Stimulated activated CD4-positive, alpha-beta T cell treated with anti-CD3 and anti-CD28 coated beads, Interleukin-15, amount 100 ng/mL, for 1 hour (primary cell): ENCODE data around the gene FDX2.
"Not testable (repeated sequence)": the region's sequence is repeated elsewhere in the genome, so short reads cannot be mapped to it uniquely, and the experiment has no call there.

Experiments used
- DNase-seq, 2 donors: peaks; one replicate each; pipeline ENCODE4 v3.0.0-alpha.2; 2020; ENCODE audit warnings: low read depth in 1 of 2, low spot score in 1 of 2

Gene FDX2

DNA sequence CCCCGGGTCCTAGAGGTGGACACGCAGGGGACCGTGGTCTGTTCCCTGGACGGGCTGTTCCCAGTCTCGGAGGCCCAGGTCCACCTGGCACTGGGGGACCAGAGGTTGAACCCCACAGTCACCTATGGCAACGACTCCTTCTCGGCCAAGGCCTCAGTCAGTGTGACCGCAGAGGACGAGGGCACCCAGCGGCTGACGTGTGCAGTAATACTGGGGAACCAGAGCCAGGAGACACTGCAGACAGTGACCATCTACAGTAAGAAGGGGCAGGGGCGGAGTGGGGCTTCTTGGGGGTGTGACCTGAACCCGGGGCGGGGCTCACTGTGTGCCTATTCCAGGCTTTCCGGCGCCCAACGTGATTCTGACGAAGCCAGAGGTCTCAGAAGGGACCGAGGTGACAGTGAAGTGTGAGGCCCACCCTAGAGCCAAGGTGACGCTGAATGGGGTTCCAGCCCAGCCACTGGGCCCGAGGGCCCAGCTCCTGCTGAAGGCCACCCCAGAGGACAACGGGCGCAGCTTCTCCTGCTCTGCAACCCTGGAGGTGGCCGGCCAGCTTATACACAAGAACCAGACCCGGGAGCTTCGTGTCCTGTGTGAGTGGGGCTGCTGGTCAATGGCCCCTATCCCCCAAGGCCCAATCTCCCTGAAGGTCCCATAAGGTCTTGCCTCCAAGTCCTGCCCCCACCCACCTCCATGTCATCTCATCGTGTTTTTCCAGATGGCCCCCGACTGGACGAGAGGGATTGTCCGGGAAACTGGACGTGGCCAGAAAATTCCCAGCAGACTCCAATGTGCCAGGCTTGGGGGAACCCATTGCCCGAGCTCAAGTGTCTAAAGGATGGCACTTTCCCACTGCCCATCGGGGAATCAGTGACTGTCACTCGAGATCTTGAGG, 31.5 kb downstream of the FDX2 start:
- no peak for DNase-seq

DNA sequence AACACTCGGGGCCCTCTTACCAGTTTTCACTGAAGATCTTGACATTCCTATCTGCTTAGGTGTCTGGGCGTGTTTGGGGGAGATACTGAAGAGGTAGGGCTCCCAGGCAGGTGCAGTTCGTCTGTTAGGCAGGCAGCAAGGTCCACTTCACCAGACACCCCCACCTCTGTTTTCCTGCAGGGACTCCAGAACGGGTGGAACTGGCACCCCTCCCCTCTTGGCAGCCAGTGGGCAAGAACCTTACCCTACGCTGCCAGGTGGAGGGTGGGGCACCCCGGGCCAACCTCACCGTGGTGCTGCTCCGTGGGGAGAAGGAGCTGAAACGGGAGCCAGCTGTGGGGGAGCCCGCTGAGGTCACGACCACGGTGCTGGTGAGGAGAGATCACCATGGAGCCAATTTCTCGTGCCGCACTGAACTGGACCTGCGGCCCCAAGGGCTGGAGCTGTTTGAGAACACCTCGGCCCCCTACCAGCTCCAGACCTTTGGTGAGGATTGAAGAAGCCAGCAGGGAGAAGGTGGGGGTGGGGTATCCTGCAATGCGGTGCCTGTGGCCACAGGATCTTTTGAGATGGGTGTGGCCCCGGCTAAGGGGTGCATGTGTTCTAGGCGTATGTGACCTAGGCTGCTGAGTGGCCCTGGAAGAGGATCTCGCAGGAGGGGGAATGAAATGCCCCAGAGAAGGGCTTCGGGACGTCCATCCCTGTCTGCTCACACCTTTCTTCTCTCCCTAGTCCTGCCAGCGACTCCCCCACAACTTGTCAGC, 32.3 kb downstream of the FDX2 start:
- DNase-seq: no peak

DNA sequence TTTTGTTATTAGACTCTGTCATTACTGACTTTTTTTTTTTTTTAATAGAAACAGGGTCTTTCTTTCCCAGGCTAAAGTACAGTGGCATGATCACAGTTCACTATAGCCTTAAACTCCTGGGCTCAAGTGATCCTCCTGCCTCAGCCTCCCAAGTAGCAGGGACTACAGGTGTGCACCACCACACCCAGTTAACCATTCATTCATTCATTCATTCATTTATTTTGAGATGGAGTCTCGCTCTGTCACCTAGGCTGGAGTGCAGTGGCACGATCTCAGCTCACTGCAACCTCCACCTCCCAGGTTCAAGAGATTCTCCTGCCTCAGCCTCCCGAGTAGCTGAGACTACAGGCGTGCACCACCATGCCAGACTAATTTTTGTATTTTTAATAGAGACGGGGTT, 33.8 kb downstream of the FDX2 start:
- DNase-seq: not testable (repeated sequence)

DNA sequence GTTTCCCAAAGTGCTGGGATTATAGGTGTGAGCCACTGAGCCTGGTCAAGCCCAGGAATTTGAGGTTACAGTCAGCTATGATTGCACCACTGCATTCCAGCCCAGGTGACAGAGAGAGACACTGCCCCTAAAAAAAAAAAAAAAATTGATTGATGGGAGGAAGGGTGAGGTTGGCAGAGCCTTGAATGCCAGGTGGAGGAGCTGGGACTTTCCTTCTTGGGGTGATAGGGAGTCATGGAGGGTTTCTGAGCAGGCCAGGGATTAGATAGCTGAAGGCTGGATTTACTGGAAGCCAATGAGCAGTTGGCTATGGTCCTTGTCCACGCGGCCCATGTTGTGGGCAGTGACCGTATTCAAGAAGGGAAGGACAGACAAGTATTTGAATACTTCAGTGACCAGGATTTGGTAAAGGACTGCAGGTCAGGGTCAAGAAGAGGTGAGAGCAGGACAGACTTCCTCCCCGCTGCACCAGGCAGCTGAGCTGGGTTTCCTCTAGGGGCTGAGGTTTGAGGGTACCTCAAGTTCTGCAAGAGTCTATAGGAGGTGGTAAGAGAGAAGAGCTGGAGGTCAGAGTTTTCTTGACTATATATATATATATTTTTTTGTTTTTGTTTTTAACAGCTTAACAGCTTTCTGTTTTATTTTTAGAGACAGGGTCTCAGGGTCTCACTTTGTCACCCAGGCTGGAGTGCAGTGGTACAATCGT, 35.9 kb downstream of the FDX2 start:
- DNase-seq: no peak

DNA sequence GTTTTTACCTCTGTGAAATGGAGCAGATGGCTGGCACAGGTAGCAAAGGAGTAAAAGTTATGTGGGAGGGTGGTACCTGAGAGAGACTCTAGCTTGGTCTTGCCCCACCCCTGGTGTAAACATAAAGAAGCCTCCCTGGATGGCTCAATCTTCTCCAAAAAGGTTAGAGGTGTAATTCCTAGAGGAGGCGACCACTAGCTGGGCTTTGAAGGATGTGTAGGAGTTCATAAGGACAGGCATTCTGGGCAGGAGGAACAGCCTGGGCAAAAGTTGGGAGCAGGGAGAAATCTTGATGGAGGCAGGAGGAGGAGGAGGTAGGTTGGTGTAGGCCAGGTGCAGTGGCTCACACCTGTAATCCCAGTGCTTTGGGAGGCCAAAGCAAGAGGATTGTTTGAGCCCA, 36.9 kb downstream of the FDX2 start:
- DNase-seq: no peak

DNA sequence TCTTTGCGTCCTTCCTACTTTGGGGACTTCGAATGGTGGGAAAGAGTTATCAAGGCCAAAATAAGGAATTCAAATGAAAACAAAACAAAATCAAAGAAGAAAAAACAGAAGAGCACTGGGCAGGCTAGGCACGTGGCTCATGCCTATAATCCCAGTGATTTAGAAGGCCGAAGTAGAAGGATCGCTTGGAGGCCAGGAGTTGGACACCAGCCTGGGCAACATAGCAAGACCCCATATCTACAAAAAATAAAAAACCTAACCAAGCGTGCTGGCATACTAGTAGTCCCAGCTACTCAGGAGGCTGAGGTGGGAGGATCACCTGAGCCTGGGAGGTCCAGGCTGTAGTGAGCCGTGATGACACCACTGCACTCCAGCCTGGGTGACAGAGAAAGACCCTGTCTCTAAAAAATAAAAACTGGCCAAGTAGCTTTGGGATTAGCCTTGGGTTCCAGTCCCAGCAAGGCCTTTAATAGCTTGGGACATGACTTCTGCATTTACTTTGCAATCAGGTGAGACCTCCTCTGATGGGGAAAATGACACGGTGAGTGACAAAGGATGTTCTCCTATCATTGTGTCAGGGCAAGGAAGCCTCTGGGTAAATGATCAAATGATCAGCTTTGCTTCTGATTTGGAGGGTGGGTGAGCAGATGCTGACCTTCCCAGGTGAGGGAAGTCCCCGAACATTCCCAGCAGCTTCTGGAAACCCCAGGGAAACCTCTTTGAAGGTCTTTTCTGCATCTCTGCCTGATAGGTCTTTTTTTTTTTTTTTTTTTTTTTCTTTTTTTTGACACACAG, 37.8 kb downstream of the FDX2 start:
- no peak for DNase-seq

DNA sequence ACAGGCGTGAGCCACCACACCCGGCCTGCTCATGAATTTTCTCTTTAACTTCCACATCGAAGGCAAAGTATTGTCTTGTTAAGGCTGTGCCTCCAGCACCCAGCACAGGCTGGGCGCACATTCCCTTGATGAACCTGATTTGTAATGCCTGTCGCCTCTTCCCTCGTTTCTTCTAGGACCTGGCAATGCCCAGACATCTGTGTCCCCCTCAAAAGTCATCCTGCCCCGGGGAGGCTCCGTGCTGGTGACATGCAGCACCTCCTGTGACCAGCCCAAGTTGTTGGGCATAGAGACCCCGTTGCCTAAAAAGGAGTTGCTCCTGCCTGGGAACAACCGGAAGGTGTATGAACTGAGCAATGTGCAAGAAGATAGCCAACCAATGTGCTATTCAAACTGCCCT, 41.2 kb downstream of the FDX2 start:
- DNase-seq: no peak

DNA sequence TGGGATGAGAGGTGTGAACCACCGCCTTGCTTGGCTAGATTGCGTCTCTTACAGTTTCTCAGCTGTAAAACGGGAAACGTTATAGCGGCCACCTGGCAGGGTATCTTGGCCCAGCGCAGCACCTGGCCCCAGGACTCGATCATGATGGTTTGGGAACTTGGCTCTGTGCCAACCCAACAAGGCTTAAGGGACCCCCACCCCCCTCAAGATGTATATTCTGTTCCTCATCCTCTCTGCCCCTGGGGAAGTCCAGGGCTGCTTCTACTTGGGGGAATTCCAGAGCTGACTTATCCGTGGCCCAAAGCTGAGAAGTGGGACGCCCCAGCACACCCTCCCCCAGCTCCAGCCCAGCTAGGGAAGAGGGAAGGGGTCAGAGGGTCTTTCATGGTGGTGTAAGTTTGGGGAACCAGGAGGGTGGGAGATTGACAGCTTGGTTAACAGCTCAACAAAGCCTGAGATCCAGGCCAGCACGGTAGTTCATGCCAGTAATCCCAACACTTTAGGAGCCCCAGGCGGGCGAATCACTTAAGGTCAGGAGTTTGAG, 44.2 kb downstream of the FDX2 start:
- DNase-seq: no peak

DNA sequence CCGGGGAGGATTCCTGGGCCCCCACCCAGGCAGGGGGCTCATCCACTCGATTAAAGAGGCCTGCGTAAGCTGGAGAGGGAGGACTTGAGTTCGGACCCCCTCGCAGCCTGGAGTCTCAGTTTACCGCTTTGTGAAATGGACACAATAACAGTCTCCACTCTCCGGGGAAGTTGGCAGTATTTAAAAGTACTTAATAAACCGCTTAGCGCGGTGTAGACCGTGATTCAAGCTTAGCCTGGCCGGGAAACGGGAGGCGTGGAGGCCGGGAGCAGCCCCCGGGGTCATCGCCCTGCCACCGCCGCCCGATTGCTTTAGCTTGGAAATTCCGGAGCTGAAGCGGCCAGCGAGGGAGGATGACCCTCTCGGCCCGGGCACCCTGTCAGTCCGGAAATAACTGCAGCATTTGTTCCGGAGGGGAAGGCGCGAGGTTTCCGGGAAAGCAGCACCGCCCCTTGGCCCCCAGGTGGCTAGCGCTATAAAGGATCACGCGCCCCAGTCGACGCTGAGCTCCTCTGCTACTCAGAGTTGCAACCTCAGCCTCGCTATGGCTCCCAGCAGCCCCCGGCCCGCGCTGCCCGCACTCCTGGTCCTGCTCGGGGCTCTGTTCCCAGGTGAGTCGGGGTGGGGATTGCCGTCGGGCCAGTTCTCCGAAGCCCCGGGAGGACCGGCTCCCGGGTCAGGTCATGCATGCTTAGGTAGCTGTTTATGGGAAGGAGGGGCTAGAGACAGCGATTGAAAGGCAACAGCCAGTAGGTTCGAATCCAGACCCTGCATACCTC, 45.0 kb downstream of the FDX2 start, which contains the start of gene ICAM1:
Gene ICAM1 (plus strand): TSS at position 505 of the 779 bp plus-strand sequence. CDS start 40 bp downstream, at position 545.
- DNase-seq: peak in 1 of 2 donors; percentile 53

DNA sequence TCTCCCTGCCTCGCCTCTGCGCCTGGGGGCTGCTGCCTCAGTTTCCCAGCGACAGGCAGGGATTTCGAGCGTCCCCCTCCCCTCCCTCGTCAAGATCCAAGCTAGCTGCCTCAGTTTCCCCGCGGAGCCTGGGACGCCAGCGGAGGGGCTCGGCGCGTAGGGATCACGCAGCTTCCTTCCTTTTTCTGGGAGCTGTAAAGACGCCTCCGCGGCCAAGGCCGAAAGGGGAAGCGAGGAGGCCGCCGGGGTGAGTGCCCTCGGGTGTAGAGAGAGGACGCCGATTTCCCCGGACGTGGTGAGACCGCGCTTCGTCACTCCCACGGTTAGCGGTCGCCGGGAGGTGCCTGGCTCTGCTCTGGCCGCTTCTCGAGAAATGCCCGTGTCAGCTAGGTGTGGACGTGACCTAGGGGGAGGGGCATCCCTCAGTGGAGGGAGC, 45.6 kb downstream of the FDX2 start:
- peak in 1 of 2 donors; percentile 20 for DNase-seq

DNA sequence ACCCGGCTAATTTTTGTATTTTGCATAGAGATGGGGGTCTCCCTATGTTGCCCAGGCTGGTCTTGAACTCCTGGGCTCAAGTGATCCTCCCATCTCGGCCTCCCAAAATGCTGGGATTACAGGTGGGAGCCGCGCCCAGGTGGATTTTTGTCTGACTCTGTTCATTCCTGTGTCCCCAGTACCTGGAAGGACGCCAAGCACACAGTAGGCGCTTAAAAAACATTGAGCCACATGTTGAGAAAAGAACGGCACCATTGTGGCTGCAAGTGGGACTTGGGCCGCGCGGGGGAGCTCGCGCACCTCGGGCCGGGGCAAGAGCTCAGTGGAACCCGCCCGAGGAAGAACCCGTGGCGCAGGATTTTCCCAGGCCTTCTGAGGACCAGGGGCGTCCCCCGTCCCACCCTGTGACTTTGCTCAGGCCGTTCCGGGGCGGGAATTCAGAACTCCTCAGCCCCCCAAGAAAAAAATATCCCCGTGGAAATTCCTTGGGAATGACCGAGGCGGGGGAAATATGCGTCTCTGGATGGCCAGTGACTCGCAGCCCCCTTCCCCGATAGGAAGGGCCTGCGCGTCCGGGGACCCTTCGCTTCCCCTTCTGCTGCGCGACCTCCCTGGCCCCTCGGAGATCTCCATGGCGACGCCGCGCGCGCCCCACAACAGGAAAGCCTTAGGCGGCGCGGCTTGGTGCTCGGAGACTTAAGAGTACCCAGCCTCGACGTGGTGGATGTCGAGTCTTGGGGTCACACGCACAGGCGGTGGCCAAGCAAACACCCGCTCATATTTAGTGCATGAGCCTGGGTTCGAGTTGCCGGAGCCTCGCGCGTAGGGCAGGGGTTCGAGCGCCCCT, 46.3 kb downstream of the FDX2 start:
- DNase-seq: peak; percentile 75 to 85

DNA sequence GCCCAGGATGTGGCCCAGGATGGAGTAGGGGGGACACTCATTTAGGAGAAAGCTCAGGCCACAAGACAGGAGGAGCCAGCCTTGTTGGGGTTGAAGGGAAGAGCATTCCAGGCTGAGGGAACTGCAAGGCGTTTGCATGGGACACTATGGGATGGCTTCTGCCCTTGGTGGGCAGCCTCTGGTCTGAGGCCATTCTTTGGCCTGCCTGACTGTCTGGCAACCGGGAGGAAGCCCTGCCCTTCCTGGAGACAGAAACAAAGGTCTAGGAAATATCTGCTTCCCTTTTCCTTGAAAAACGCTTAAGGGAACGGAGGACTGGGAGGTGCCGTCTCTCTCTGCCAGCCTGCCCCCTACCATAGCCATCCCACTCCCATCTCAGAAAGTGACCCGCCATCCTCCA, 47.7 kb downstream of the FDX2 start:
- DNase-seq: no peak

DNA sequence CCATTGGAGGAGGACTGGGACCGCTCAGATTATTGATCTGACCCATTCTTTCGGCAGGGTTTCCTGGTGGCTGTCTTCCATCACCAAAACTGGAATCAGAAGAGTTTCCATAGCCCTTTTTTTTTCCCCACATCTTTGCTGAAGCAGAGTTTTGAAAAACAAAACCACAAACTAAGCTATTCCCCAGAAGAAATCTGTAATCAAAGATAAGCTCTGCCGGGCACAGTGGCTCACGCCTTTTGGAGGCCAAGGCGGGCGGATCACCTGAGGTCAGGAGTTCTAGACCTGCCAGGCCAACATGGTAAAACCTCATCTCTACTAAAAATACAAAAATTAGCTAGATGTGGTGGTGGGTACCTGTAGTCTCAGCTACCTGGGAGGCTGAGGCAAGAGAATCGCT, 49.1 kb downstream of the FDX2 start:
- DNase-seq: no peak

DNA sequence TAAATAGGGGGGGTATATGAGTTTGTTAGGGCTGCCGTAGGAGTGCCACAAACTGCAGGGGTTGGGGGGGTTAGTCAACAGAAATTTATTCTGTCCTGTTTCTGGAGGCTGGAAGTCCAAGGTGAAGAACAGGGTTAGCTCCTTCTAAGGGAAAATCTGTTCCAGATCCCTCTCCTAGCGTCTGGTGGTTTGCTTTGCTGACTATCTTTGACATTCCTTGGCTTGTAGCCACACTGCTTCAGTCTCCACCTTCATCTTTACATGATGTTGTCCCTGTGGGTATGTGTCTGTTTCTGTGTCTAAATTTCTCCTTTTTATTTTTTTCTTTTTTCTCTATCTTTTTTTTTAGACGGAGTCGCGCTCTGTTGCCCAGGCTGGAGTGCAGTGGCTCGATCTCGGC, 53.0 kb downstream of the FDX2 start:
- DNase-seq: no peak

DNA sequence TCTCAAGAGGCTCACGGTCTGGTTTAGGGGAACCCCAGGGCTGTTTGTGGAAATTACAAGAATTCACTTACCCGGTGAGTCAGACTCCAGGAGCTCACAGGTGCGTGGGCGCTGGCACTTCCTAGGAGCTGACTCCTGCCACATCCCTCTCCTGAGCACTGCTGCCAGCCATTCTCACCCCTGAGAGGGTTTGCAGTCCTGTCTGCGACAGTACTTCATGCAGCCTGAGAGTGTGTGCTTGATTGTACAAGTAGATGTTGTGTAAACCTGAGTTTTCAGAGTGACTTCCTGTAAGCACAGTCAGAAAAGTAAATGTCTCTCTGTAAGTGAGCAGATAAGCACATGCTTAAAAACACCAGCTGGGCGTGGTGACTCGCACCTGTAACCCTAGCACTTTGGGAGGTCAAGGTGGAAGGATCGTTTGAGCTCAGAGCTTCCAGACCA, 55.7 kb downstream of the FDX2 start:
- peak in 1 of 2 donors; percentile 39 for DNase-seq
